Measurements from ENCODE around the gene ARID2. TPM values are rescaled to one million over a fixed set of nuclear protein-coding genes. Genes with fewer than 3 reads are reported as not detected.

ARID2 gene
- total RNA-seq, 1 donor from 2014 or later, result 45.5 TPM

DNA sequence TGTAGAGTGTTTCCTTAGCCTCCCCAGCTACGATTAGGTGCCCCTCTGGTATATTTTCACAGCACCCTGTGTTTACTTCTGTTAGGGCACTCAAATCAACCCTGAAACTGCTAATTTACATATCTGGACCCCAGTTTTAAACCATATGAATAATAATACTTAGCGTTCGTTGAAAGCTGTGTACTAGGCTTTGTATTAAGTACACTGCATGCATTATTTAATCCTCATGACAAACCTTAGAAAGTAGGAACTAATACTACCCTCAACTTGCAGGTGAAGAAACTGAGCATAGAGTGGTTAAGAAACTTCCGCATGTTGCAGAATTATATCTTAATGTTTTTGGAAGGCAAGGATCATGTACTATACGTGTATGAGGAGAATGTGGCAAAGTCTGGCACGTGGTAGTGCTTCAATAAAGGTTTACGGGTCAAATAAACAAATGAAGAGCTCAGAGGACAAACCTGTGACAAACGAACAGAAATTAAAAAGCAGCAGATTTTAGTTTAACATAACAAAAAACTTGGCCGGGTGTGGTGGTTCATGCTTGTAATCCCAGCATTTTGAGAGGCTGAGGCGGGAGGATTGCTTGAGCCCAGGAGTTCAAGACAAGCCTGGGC is 22.2 kb upstream of the ARID2 start:
- no peaks in the 10 kb centered on the region for H3K36me3 Mint-ChIP-seq (ENCODE audit: unreplicated experiment)
- H3K27me3 Mint-ChIP-seq (ENCODE audit: unreplicated experiment), result no peaks in the 10 kb centered on the region
- no peak overlapping the region for H3K4me3 Mint-ChIP-seq (ENCODE audit: unreplicated experiment)
- H3K9me3 Mint-ChIP-seq (ENCODE audit: unreplicated experiment), result no peaks in the 10 kb centered on the region
- H3K27ac Mint-ChIP-seq (ENCODE audit: unreplicated experiment), result no peak overlapping the region
- no peak for DNase-seq
- TF ChIP-seq, protein P1, sequence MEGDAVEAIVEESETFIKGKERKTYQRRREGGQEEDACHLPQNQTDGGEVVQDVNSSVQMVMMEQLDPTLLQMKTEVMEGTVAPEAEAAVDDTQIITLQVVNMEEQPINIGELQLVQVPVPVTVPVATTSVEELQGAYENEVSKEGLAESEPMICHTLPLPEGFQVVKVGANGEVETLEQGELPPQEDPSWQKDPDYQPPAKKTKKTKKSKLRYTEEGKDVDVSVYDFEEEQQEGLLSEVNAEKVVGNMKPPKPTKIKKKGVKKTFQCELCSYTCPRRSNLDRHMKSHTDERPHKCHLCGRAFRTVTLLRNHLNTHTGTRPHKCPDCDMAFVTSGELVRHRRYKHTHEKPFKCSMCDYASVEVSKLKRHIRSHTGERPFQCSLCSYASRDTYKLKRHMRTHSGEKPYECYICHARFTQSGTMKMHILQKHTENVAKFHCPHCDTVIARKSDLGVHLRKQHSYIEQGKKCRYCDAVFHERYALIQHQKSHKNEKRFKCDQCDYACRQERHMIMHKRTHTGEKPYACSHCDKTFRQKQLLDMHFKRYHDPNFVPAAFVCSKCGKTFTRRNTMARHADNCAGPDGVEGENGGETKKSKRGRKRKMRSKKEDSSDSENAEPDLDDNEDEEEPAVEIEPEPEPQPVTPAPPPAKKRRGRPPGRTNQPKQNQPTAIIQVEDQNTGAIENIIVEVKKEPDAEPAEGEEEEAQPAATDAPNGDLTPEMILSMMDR (IDR thresholded peaks at IDR 0.05; ENCODE audit: partially characterized antibody, unreplicated experiment), result no peak
- H3K4me1 Mint-ChIP-seq (ENCODE audit: low read depth, unreplicated experiment), result peaks cover 4% of the 10 kb centered on the region

DNA sequence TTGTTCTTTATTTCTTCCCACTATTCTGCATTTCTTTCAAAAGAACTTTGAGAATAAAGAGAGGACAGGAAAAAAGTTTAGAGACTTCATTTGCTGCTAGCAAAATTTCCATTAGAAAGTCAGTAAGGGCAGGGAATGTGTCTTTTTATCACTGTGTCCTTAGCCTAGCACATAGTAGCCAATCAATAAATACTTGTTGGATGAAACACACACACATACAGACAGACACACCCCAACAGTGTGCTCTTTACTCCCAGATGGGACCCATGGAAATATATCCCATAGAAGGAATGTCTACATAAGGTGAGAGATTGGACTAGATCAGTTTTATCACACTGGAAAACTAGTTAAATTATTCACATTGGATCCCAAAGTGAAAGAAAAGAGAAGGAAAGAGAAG is 21.1 kb upstream of the ARID2 start:
- no peaks in the 10 kb centered on the region for H3K36me3 Mint-ChIP-seq (ENCODE audit: unreplicated experiment)
- H3K4me1 Mint-ChIP-seq (ENCODE audit: low read depth, unreplicated experiment), result peaks cover 4% of the 10 kb centered on the region
- no peak for DNase-seq
- no peaks in the 10 kb centered on the region for H3K9me3 Mint-ChIP-seq (ENCODE audit: unreplicated experiment)
- H3K4me3 Mint-ChIP-seq (ENCODE audit: unreplicated experiment), result no peak overlapping the region
- no peaks in the 10 kb centered on the region for H3K27me3 Mint-ChIP-seq (ENCODE audit: unreplicated experiment)
- TF ChIP-seq, protein P1 (IDR thresholded peaks at IDR 0.05; ENCODE audit: partially characterized antibody, unreplicated experiment), result no peak
- H3K27ac Mint-ChIP-seq (ENCODE audit: unreplicated experiment), result no peak overlapping the region

DNA sequence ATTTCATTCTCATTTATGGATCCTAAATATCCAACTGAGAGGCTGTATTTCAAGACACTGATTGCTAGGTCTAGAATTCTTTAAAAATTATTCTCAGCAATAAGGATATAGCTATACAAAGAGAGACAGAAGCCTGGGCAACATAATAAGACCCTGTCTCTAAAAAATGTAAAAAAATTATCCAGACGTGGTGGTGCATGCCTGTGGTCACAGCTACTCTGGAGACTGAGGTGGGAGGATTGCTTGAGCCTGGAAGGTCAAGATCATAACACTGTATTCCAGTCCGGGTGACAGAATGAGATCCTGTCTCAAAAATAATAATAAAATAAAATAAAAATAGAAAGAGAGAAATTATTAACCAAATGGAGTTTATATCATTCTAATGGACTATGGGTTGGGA is 20.6 kb upstream of the ARID2 start:
- Mint-ChIP-seq H3K9me3 (ENCODE audit: unreplicated experiment) (no peaks in the 10 kb centered on the region), H3K4me3 (ENCODE audit: unreplicated experiment) (no peak overlapping the region), H3K36me3 (ENCODE audit: unreplicated experiment) (no peaks in the 10 kb centered on the region), H3K4me1 (ENCODE audit: low read depth, unreplicated experiment) (peaks cover 4% of the 10 kb centered on the region), H3K27ac (ENCODE audit: unreplicated experiment) (no peak overlapping the region), H3K27me3 (ENCODE audit: unreplicated experiment) (no peaks in the 10 kb centered on the region)
- DNase-seq, result no peak
- TF ChIP-seq, protein P1 (IDR thresholded peaks at IDR 0.05; ENCODE audit: partially characterized antibody, unreplicated experiment), result no peak

DNA sequence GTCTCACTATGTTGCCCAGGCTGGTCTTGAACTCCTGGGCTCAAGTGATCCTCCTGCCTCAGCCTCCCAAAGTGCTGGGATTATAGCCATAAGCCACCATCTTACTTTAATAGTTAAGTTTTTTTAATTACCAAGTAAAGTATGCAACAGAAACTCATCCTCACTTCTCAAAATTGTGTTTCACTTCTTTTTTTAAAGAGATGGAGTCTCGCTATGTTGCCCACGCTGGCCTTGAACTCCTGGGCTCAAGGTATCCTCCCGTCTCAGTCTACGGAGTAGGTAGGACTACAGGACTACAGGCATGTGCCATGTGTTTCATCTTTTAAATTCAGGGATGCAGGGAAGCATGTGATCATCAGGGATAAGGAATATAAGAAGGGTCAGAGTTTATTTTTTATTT is 17.2 kb upstream of the ARID2 start:
- H3K27ac Mint-ChIP-seq (ENCODE audit: unreplicated experiment), result no peak overlapping the region

DNA sequence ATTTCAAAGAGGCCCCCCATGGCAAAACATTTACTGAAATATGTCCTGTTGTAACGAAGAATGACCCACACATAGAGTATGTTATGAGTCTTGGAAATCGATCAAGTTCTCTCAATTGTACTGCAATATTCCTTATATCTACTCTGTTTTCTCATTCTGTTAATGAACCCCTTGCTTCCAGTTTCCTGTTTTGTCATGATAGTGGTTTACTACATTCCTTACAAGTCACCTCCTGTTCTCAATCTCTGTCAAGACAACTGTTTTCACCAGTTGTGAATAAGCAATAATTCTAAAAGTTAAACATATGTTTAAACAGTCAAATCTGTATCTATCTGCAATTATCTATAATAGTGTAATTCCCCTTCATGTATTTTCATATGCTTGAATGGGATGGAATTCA is 16.4 kb upstream of the ARID2 start:
- no peaks in the 10 kb centered on the region for H3K36me3 Mint-ChIP-seq (ENCODE audit: unreplicated experiment)
- peaks cover 2% of the 10 kb centered on the region for H3K4me1 Mint-ChIP-seq (ENCODE audit: low read depth, unreplicated experiment)
- no peak overlapping the region for H3K4me3 Mint-ChIP-seq (ENCODE audit: unreplicated experiment)
- no peaks in the 10 kb centered on the region for H3K9me3 Mint-ChIP-seq (ENCODE audit: unreplicated experiment)
- TF ChIP-seq, protein P1 (IDR thresholded peaks at IDR 0.05; ENCODE audit: partially characterized antibody, unreplicated experiment), result no peak
- DNase-seq, result no peak
- H3K27ac Mint-ChIP-seq (ENCODE audit: unreplicated experiment), result no peak overlapping the region
- peaks cover 2% of the 10 kb centered on the region for H3K27me3 Mint-ChIP-seq (ENCODE audit: unreplicated experiment)

More for the DNA sequence above, 17.2 kb upstream of the ARID2 start:
- no peak for DNase-seq
- H3K27me3 Mint-ChIP-seq (ENCODE audit: unreplicated experiment), result peaks cover 2% of the 10 kb centered on the region
- TF ChIP-seq, protein P1 (IDR thresholded peaks at IDR 0.05; ENCODE audit: partially characterized antibody, unreplicated experiment), result no peak
- H3K9me3 Mint-ChIP-seq (ENCODE audit: unreplicated experiment), result no peaks in the 10 kb centered on the region
- no peak overlapping the region for H3K4me3 Mint-ChIP-seq (ENCODE audit: unreplicated experiment)
- H3K36me3 Mint-ChIP-seq (ENCODE audit: unreplicated experiment), result no peaks in the 10 kb centered on the region
- H3K4me1 Mint-ChIP-seq (ENCODE audit: low read depth, unreplicated experiment), result peaks cover 2% of the 10 kb centered on the region

Measured in glutamatergic neuron (in vitro differentiated cells).